ENCODE measurements around the gene NECAB2.

GRCh38 chr16:84044118-84044488 is 76.1 kb downstream of the NECAB2 start:
- TF ChIP-seq CTCF (IDR thresholded peaks at IDR 0.05) (peak in 1 of 6 experiments; percentile 15), POLR2AphosphoS5 (IDR thresholded peaks at IDR 0.05) (no peak), POLR2A (IDR thresholded peaks at IDR 0.05) (no peak)
